Tibial nerve (tissue), 4 donors: ENCODE measurements around the gene CD151.

Experiments used
- CTCF ChIP-seq, 5 experiments: fragments of 200-600 bp in 3 of 5; fragments of 450-650 bp in 2 of 5; sonication (generic) in 3 of 5; IDR thresholded peaks; one replicate each; pipeline ENCODE4 v1.5.1; 2016 to 2019; ENCODE audit warnings: antibody characterized with exemption in 5 of 5, mild to moderate bottlenecking in 3 of 5, moderate library complexity in 2 of 5
- EP300 ChIP-seq, 2 donors: sonication (generic); formaldehyde crosslinking; IDR thresholded peaks; one replicate each; pipeline ENCODE4 v1.6.1; 2017; ENCODE audit warnings: antibody characterized with exemption in 2 of 2, mild to moderate bottlenecking in 1 of 2
- POLR2A ChIP-seq, 2 donors: fragments of 450-650 bp; IDR thresholded peaks; one replicate each; pipeline ENCODE4 v1.6.1; 2017; ENCODE audit warnings: antibody characterized with exemption in 2 of 2, mild to moderate bottlenecking in 2 of 2, moderate library complexity in 2 of 2

GRCh38 chr11:811446-812245 is 21.1 kb upstream of the CD151 start:
- TF ChIP-seq POLR2A (IDR thresholded peaks at IDR 0.05): no peak
- TF ChIP-seq CTCF (IDR thresholded peaks at IDR 0.05): no peak
- no peak for TF ChIP-seq EP300 (IDR thresholded peaks at IDR 0.05)
